GM11168 (cell line): ENCODE measurements around the gene MCTP1.

Experiments
- in situ Hi-C: fragments of 300-500 bp; cut with MboI; formaldehyde crosslinking; loops from one replicate; pipeline ENCODE4 v1.12.0; 2022; ENCODE audit warnings: low sequenced_read_pairs; ENCODE audit not compliant: unreplicated experiment

The MCTP1 gene

GRCh38 chr5:94749042-94749441 lies 535.9 kb downstream of the MCTP1 start:
- in situ Hi-C loops = no loop called here

GRCh38 chr5:94748212-94748611 lies 536.7 kb downstream of the MCTP1 start:
- in situ Hi-C loops = no loop called here

GRCh38 chr5:94747371-94747770 lies 537.5 kb downstream of the MCTP1 start:
- in situ Hi-C loops = no loop called here

GRCh38 chr5:94746731-94747124 lies 538.2 kb downstream of the MCTP1 start:
- in situ Hi-C loops = no loop called here

- in situ Hi-C loops = no loop called here
Observed at GRCh38 chr5:94745786-94746730, 538.8 kb downstream of the MCTP1 start.

- in situ Hi-C loops = no loop called here
Observed at GRCh38 chr5:94744906-94745305, 540.0 kb downstream of the MCTP1 start.

GRCh38 chr5:94742852-94743251 lies 542.0 kb downstream of the MCTP1 start:
- in situ Hi-C loops = no loop called here

GRCh38 chr5:94740286-94740685 lies 544.6 kb downstream of the MCTP1 start:
- in situ Hi-C loops = no loop called here

GRCh38 chr5:94736498-94736897 lies 548.4 kb downstream of the MCTP1 start:
- in situ Hi-C loops = loop anchor here (10.0 kb wide), 1 partner anchor 212 kb away; no protein-coding TSS in a partner anchor

- in situ Hi-C loops = loop anchor here (10.0 kb wide), 1 partner anchor 207 kb away; no protein-coding TSS in a partner anchor
Observed at GRCh38 chr5:94731471-94731870, 553.4 kb downstream of the MCTP1 start.

GRCh38 chr5:94725142-94725541 lies 559.8 kb downstream of the MCTP1 start:
- in situ Hi-C loops = no loop called here

- in situ Hi-C loops = no loop called here
Observed at GRCh38 chr5:94715768-94716167, 569.1 kb downstream of the MCTP1 start.

- in situ Hi-C loops = no loop called here
Observed at GRCh38 chr5:94711785-94712184, 573.1 kb downstream of the MCTP1 start.

GRCh38 chr5:94709277-94709676 lies 575.6 kb downstream of the MCTP1 start:
- in situ Hi-C loops = no loop called here

GRCh38 chr5:94707359-94707758 lies 577.5 kb downstream of the MCTP1 start:
- in situ Hi-C loops = no loop called here

GRCh38 chr5:94705427-94705826 lies 579.5 kb downstream of the MCTP1 start:
- in situ Hi-C loops = no loop called here

- in situ Hi-C loops = no loop called here
Observed at GRCh38 chr5:94702729-94703128, 582.2 kb downstream of the MCTP1 start.

- in situ Hi-C loops = no loop called here
Observed at GRCh38 chr5:94700592-94700991, 584.3 kb downstream of the MCTP1 start.

- in situ Hi-C loops = no loop called here
Observed at GRCh38 chr5:94699562-94699961, 585.3 kb downstream of the MCTP1 start.

GRCh38 chr5:94698197-94698596 lies 586.7 kb downstream of the MCTP1 start:
- in situ Hi-C loops = no loop called here

GRCh38 chr5:94694671-94695070 lies 590.2 kb downstream of the MCTP1 start:
- in situ Hi-C loops = no loop called here

- in situ Hi-C loops = no loop called here
Observed at GRCh38 chr5:94693845-94694370, 591.0 kb downstream of the MCTP1 start.
